ENCODE results near the gene GAK. TPM values are rescaled to one million over a fixed set of nuclear protein-coding genes. Genes with fewer than 3 reads are reported as not detected.
A peak's percentile ranks its signal among the peaks of the same experiment; 100 is the strongest.

Gene GAK
- total RNA-seq, 1 donor from 2014 or later, result 116 TPM

GRCh38 chr4:895596-895995 lies 36.5 kb downstream of the GAK start:
- Mint-ChIP-seq H3K27me3 (no peaks in the 10 kb centered on the region), H3K36me3 (ENCODE audit: insufficient read depth) (peaks cover 4% of the 10 kb centered on the region), H3K9me3 (ENCODE audit: low read depth) (no peaks in the 10 kb centered on the region), H3K4me1 (ENCODE audit: low read depth) (no peaks in the 10 kb centered on the region), H3K27ac (no peak overlapping the region), H3K4me3 (ENCODE audit: low read depth) (no peak overlapping the region)
- no peak for DNase-seq (ENCODE audit: low spot score, unreplicated experiment)
- TF ChIP-seq CTCF (IDR thresholded peaks at IDR 0.05; ENCODE audit: unreplicated experiment), result no peak

GRCh38 chr4:893995-894705 lies 38.0 kb downstream of the GAK start:
- no peak overlapping the region for H3K27ac Mint-ChIP-seq
- no peaks in the 10 kb centered on the region for H3K9me3 Mint-ChIP-seq (ENCODE audit: low read depth)
- TF ChIP-seq CTCF (IDR thresholded peaks at IDR 0.05; ENCODE audit: unreplicated experiment), result no peak

GRCh38 chr4:893276-893994 lies 38.7 kb downstream of the GAK start:
- no peaks in the 10 kb centered on the region for H3K27me3 Mint-ChIP-seq
- H3K4me1 Mint-ChIP-seq (ENCODE audit: low read depth), result no peaks in the 10 kb centered on the region
- peaks cover 4% of the 10 kb centered on the region for H3K36me3 Mint-ChIP-seq (ENCODE audit: insufficient read depth)
- DNase-seq (ENCODE audit: low spot score, unreplicated experiment), result no peak
- H3K27ac Mint-ChIP-seq, result no peak overlapping the region
- H3K4me3 Mint-ChIP-seq (ENCODE audit: low read depth), result no peak overlapping the region
- no peaks in the 10 kb centered on the region for H3K9me3 Mint-ChIP-seq (ENCODE audit: low read depth)
- no peak for TF ChIP-seq CTCF (IDR thresholded peaks at IDR 0.05; ENCODE audit: unreplicated experiment)

More at GRCh38 chr4:893995-894705, 38.0 kb downstream of the GAK start:
- peaks cover 4% of the 10 kb centered on the region for H3K36me3 Mint-ChIP-seq (ENCODE audit: insufficient read depth)
- no peak overlapping the region for H3K4me3 Mint-ChIP-seq (ENCODE audit: low read depth)
- no peak for DNase-seq (ENCODE audit: low spot score, unreplicated experiment)
- no peaks in the 10 kb centered on the region for H3K27me3 Mint-ChIP-seq
- no peaks in the 10 kb centered on the region for H3K4me1 Mint-ChIP-seq (ENCODE audit: low read depth)

GRCh38 chr4:892780-893179 lies 39.3 kb downstream of the GAK start:
- Mint-ChIP-seq H3K36me3 (ENCODE audit: insufficient read depth) (peaks cover 6% of the 10 kb centered on the region), H3K4me1 (ENCODE audit: low read depth) (no peaks in the 10 kb centered on the region), H3K27ac (no peak overlapping the region), H3K27me3 (no peaks in the 10 kb centered on the region), H3K4me3 (ENCODE audit: low read depth) (no peak overlapping the region), H3K9me3 (ENCODE audit: low read depth) (no peaks in the 10 kb centered on the region)
- TF ChIP-seq CTCF (IDR thresholded peaks at IDR 0.05; ENCODE audit: unreplicated experiment), result no peak
- no peak for DNase-seq (ENCODE audit: low spot score, unreplicated experiment)

GRCh38 chr4:891747-892146 lies 40.4 kb downstream of the GAK start:
- Mint-ChIP-seq H3K27me3 (no peaks in the 10 kb centered on the region), H3K27ac (no peak overlapping the region), H3K9me3 (ENCODE audit: low read depth) (no peaks in the 10 kb centered on the region), H3K4me1 (ENCODE audit: low read depth) (no peaks in the 10 kb centered on the region), H3K36me3 (ENCODE audit: insufficient read depth) (peaks cover 9% of the 10 kb centered on the region), H3K4me3 (ENCODE audit: low read depth) (no peak overlapping the region)
- peak; percentile 13 for TF ChIP-seq CTCF (IDR thresholded peaks at IDR 0.05; ENCODE audit: unreplicated experiment)
- DNase-seq (ENCODE audit: low spot score, unreplicated experiment), result no peak

All from progenitor cell of endocrine pancreas (in vitro differentiated cells).